Stimulated activated naive CD8-positive, alpha-beta T cell treated with anti-CD3 and anti-CD28 coated beads, Interleukin-15, amount 100 ng/mL, for 72 hours (primary cell): Measurements from ENCODE around the gene PKD1L1.
"Not testable (repeated sequence)": the region's sequence is repeated elsewhere in the genome, so short reads cannot be mapped to it uniquely, and the experiment has no call there.

ENCODE experiments used
- ATAC-seq: fragments of 150-1000 bp; cut with Tn5 transposase; 2 replicates; pipeline ENCODE4 v1.10.0; 2021; ENCODE audit warnings: mild to moderate bottlenecking, moderate library complexity
- DNase-seq, 2 donors: peaks; one replicate each; pipeline ENCODE4 v3.0.0; 2021 to 2022
- H3K27ac Mint-ChIP-seq, 2 donors: one replicate each; pipeline ENCODE4 v1.8.0; 2022; ENCODE audit warnings: mild to moderate bottlenecking in 2 of 2, mixed read lengths in 2 of 2, moderate library complexity in 2 of 2
- H3K27me3 Mint-ChIP-seq: one replicate; pipeline ENCODE4 v1.8.0; 2022; ENCODE audit warnings: mixed read lengths
- H3K4me1 Mint-ChIP-seq: one replicate; pipeline ENCODE4 v1.8.0; 2022; ENCODE audit warnings: mild to moderate bottlenecking, mixed read lengths
- H3K4me3 Mint-ChIP-seq, 2 donors: one replicate each; pipeline ENCODE4 v1.8.0; 2022; ENCODE audit warnings: mild to moderate bottlenecking in 2 of 2, mixed read lengths in 2 of 2, moderate library complexity in 1 of 2
- H3K9me3 Mint-ChIP-seq, 2 donors: one replicate each; pipeline ENCODE4 v1.8.0; 2022; ENCODE audit warnings: mixed read lengths in 2 of 2

Gene PKD1L1, protein sequence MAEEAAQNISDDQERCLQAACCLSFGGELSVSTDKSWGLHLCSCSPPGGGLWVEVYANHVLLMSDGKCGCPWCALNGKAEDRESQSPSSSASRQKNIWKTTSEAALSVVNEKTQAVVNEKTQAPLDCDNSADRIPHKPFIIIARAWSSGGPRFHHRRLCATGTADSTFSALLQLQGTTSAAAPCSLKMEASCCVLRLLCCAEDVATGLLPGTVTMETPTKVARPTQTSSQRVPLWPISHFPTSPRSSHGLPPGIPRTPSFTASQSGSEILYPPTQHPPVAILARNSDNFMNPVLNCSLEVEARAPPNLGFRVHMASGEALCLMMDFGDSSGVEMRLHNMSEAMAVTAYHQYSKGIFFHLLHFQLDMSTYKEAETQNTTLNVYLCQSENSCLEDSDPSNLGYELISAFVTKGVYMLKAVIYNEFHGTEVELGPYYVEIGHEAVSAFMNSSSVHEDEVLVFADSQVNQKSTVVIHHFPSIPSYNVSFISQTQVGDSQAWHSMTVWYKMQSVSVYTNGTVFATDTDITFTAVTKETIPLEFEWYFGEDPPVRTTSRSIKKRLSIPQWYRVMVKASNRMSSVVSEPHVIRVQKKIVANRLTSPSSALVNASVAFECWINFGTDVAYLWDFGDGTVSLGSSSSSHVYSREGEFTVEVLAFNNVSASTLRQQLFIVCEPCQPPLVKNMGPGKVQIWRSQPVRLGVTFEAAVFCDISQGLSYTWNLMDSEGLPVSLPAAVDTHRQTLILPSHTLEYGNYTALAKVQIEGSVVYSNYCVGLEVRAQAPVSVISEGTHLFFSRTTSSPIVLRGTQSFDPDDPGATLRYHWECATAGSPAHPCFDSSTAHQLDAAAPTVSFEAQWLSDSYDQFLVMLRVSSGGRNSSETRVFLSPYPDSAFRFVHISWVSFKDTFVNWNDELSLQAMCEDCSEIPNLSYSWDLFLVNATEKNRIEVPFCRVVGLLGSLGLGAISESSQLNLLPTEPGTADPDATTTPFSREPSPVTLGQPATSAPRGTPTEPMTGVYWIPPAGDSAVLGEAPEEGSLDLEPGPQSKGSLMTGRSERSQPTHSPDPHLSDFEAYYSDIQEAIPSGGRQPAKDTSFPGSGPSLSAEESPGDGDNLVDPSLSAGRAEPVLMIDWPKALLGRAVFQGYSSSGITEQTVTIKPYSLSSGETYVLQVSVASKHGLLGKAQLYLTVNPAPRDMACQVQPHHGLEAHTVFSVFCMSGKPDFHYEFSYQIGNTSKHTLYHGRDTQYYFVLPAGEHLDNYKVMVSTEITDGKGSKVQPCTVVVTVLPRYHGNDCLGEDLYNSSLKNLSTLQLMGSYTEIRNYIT (N-terminal part only)

DNA sequence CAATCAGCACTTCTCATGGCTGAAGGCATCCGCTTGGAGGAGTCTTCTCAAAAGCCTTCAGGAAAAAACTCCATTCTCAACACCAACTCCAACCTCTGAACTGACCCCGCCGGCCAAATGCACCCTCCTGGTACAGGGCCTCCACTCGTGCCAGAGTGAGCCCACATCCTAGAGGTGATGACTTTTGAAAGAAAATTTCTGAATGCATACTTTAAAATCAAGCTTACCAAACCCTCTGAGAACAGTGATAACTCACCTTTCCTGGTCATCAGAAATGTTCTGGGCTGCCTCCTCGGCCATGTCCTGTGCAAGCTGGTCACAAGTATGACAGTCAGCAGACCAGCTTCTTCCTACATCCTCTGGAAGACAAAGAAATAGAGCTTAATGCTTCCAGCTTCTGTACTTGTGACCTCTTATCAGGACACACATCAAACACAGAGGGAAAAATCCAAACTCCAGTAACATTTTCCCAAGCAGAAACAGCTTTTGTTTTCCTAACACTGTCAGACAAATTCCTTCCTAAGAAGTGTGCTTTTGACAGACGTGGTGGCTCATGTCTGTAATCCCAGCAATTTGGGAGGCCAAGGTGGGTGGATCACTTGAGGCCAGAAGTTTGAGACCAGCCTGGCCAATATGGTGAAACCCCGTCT lies at the start of gene PKD1L1:
TSS of gene PKD1L1 (minus strand) at position 326 of the 650 bp plus-strand sequence. CDS start at position 300, 26 bp downstream.
- no peak within 1 kb of the TSS for H3K4me3 Mint-ChIP-seq
- H3K27me3 Mint-ChIP-seq: no peaks in the 10 kb centered on the region
- H3K27ac Mint-ChIP-seq: no peak within 1 kb of the TSS
- DNase-seq (no peak), ATAC-seq (no peak)
- no peaks in the 10 kb centered on the region for H3K9me3 Mint-ChIP-seq
- no peaks in the 10 kb centered on the region for H3K4me1 Mint-ChIP-seq

DNA sequence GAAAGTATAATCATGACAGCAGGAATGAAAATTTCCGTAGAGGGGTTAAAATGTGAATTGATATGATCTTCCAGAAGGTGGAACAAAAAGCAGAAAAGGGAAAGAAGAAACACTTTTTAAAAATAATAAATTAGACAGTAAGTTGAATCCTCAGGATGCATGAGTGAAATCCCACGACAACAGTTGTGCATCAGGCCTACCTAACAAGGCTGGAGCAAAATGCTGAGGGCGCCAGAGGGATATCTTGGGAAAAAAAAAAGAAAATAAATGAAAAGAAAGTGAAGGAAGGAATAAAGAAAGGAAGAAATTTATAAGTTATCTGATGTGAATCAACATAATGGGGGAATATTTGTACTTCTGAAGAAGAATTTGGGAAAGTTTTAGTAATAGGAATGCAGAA lies 44.2 kb upstream of the PKD1L1 start:
- peaks cover 19% of the 10 kb centered on the region for H3K4me1 Mint-ChIP-seq
- peaks cover 11 to 13% of the 10 kb centered on the region in 2 donors for H3K9me3 Mint-ChIP-seq
- DNase-seq (no peak), ATAC-seq (no peak)
- H3K27me3 Mint-ChIP-seq: no peaks in the 10 kb centered on the region
- peak overlapping the region; percentile 93 to 94 for H3K4me3 Mint-ChIP-seq
- H3K27ac Mint-ChIP-seq: peak overlapping the region; percentile 90 to 96

DNA sequence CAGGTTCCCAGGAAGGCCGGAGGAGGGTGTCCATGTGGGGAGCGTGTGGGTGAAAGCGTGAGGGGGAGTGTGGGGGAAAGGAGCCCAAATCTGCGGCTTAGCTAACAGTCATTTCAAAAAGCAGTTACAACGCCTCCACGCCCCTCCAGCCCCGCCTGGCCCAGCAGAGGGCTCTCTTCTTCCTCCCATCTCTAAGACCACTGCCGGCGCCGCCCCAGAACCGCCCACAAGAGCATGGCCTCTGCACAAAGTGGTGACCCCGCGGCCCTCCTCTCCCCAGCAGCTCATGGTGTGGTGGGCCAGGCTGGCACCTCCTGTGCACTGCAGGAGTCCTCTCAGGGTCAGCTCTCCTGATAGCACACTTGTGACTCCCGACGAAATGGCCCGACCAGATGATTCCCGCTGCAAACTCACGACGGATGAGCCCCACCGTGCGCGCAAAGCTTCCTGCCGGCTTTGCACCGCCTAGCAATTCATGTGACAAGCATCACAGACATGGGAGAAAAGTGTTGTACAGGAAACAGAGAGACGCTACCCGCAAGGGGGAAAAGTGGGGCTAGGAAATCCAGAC lies 43.6 kb upstream of the PKD1L1 start:
- peak; percentile 82 to 90 for DNase-seq
- peaks cover 19% of the 10 kb centered on the region for H3K4me1 Mint-ChIP-seq
- H3K27ac Mint-ChIP-seq: peak overlapping the region; percentile 90 to 96
- peaks cover 11 to 13% of the 10 kb centered on the region in 2 donors for H3K9me3 Mint-ChIP-seq
- peak overlapping the region; percentile 93 to 94 for H3K4me3 Mint-ChIP-seq
- peak; percentile 98 for ATAC-seq
- no peaks in the 10 kb centered on the region for H3K27me3 Mint-ChIP-seq

DNA sequence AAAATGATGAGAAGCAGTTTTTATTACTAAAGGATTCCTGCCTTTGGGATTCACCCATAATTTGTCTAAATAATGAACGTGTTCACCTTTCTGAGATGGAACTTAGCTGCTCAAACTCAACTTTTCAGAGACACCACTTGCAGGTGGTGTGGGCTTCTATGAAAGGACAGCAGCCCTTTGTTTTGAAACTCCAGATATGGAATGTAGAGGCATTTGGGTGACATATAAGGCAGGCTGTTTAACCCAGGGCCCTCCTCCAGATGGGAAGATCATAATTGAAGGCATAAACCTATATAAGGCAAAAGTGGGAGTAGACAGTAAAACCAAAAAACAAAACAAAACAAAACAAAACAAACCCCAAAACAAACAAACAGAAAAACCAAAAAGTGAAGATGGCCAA lies 43.0 kb upstream of the PKD1L1 start:
- DNase-seq: no peak
- H3K27me3 Mint-ChIP-seq: no peaks in the 10 kb centered on the region

DNA sequence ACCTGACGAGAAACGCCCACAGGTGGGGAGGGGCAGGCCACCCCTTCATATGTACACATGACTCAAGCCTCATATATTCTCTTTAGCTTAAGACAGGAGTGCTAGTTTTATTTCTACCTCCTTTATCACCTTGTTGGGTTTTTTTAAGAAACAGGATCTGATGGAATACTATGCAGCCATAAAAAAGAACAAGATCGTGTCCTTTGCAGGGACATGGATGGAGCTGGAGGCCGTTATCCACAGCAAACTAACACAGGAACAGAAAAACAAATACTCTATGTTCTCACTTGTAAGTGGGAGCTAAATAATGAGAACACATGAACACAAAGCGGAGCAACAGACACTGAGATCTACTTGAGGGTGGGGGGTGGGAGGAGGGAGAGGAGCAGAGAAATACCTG lies 42.3 kb upstream of the PKD1L1 start:
- H3K27ac Mint-ChIP-seq: no peak overlapping the region
- H3K27me3 Mint-ChIP-seq: no peaks in the 10 kb centered on the region
- peaks cover 19% of the 10 kb centered on the region for H3K4me1 Mint-ChIP-seq
- no peak for DNase-seq
- H3K4me3 Mint-ChIP-seq: no peak overlapping the region
- ATAC-seq: no peak
- H3K9me3 Mint-ChIP-seq: peaks cover 11 to 13% of the 10 kb centered on the region in 2 donors

More for the DNA sequence above, 43.0 kb upstream of the PKD1L1 start:
- Mint-ChIP-seq H3K9me3 (peaks cover 11 to 13% of the 10 kb centered on the region in 2 donors), H3K4me3 (peak overlapping the region; percentile 93 to 94), H3K4me1 (peaks cover 19% of the 10 kb centered on the region), H3K27ac (peak overlapping the region in 1 of 2 donors; percentile 90)
- no peak for ATAC-seq

DNA sequence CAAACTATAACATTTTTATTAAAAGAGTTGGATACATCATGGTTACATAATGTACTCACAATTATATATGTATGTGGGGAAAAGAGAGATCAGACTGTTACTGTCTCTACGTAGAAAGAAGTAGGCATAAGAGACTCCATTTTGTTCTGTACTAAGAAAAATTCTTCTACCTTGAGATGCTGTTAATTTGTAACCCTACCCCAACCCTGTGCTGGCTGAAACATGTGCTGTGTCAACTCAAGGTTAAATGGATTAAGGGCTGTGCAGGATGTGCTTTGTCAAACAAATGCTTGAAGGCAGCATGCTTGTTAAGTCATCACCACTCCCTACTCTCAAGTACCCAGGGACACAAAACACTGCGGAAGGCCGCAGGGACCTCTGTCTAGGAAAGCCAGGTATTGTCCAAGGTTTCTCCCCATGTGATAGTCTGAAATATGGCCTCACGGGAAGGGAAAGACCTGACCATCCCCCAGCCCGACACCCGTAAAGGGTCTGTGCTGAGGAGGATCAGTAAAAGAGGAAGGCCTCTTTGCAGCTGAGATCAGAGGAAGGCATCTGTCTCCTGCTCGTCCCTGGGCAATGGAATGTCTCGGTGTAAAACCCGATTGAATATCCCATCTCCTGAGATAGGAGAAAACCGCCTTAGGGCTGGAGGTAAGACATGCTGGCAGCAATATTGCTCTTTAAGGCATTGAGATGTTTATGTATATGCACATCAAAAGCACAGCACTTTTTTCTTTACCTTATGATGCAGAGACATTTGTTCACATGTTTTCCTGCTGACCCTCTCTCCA lies 41.5 kb upstream of the PKD1L1 start:
- H3K4me1 Mint-ChIP-seq: peaks cover 19% of the 10 kb centered on the region
- H3K27me3 Mint-ChIP-seq, H3K9me3 Mint-ChIP-seq, H3K4me3 Mint-ChIP-seq, H3K27ac Mint-ChIP-seq, DNase-seq, ATAC-seq: not testable (repeated sequence)

DNA sequence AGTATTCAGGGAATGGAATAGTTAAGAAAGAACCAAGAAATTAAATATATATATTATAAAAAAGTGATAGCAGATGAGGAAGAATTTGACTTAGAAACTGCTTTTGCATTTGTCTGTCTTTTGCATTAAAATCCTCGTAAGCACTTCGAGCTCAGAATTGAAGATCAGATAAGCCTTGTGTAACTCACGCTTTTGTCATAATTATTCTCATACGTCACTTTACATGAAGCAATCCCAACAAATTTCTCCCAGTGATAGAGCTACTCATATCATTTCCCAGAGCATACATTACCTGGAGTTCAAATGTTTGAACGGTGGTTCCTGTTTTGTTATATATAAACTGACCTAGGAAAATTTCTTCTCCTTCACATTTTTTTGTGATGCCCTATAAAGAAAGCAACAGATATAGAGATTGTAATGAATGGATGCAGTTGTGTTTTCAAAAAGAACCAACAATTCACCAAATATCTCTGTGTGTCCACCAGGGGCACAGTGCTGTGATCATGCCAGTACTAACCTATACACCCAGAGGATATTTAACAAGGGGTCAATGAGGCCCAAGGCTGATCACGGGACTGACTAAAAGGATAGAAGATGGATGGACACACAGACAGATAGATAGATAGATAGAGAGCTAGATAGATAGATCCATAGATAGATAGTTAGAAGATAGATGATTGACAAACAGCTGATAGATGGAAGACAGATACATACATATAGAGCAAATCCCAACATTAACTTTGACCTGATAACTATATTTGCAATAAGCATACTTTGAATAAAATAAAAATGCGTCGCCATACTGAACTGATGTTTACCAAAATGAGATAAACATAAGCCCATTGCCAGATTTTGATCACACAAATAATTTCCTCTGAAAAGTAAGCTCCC lies 40.5 kb upstream of the PKD1L1 start:
- Mint-ChIP-seq H3K27me3 (no peaks in the 10 kb centered on the region), H3K4me1 (peaks cover 19% of the 10 kb centered on the region), H3K4me3 (no peak overlapping the region), H3K27ac (no peak overlapping the region), H3K9me3 (no peaks in the 10 kb centered on the region)
- DNase-seq: no peak
- no peak for ATAC-seq

DNA sequence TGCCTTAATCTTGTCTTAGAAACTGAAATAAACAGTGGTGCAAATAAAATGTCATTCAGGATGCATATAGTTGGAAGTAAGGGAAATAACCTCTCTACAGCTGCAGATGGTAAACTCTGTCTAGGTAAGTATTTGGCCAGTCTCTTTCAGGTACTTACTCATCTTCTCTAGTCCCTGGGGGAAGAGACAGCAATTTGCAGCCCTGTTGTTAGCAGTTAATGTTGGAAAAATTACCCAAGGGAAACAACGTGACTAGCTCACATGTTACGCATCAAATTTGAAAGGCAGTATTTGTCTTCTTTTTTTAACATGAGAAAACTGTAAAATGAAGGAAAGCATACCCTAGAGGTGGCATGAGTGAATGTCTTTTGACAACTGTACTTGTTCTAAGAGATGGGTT lies 34.3 kb upstream of the PKD1L1 start:
- Mint-ChIP-seq H3K27me3 (no peaks in the 10 kb centered on the region), H3K27ac (no peak overlapping the region), H3K4me3 (no peak overlapping the region), H3K4me1 (peaks cover 18% of the 10 kb centered on the region), H3K9me3 (no peaks in the 10 kb centered on the region)
- no peak for ATAC-seq
- DNase-seq: no peak

DNA sequence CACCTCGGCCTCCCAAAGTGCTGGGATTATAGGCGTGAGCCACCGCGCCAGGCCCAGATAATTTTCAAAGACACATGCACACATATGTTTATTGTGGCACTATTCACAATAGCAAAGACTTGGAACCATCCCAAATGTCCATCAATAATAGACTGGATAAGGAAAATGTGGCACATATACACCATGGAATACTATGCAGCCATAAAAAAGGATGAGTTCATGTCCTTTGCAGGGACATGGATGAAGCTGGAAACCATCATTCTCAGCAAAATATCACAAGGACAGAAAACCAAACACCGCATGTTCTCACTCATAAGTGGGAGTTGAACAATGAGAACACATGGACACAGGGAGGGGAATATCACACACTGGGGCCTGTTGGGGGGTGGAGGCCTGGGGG lies 32.4 kb upstream of the PKD1L1 start:
- ATAC-seq, H3K27me3 Mint-ChIP-seq, DNase-seq, H3K27ac Mint-ChIP-seq, H3K4me3 Mint-ChIP-seq, H3K9me3 Mint-ChIP-seq: not testable (repeated sequence)
- H3K4me1 Mint-ChIP-seq: peaks cover 27% of the 10 kb centered on the region

DNA sequence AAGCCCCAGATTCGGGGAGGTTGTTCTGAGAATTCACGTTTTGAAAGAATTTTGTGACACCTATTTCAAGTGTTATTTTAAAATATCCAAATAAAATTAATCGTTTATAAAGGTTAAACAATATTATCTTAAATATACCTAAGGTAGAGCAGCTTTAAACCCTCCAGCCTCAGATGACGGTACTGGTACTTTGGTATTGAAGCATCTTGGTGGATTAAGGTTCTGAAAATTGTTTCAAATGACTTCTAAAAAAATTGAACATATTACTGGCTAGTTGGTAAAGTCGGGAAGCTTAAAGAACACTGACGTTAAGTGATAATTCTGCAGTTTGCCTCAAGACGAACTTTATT lies 31.5 kb upstream of the PKD1L1 start:
- H3K27me3 Mint-ChIP-seq: no peaks in the 10 kb centered on the region
- H3K4me1 Mint-ChIP-seq: peaks cover 30% of the 10 kb centered on the region
- peak overlapping the region in 1 of 2 donors; percentile 20 for H3K27ac Mint-ChIP-seq
- ATAC-seq (no peak), DNase-seq (no peak)
- H3K4me3 Mint-ChIP-seq: peak overlapping the region; percentile 87 to 94
- H3K9me3 Mint-ChIP-seq: no peaks in the 10 kb centered on the region

DNA sequence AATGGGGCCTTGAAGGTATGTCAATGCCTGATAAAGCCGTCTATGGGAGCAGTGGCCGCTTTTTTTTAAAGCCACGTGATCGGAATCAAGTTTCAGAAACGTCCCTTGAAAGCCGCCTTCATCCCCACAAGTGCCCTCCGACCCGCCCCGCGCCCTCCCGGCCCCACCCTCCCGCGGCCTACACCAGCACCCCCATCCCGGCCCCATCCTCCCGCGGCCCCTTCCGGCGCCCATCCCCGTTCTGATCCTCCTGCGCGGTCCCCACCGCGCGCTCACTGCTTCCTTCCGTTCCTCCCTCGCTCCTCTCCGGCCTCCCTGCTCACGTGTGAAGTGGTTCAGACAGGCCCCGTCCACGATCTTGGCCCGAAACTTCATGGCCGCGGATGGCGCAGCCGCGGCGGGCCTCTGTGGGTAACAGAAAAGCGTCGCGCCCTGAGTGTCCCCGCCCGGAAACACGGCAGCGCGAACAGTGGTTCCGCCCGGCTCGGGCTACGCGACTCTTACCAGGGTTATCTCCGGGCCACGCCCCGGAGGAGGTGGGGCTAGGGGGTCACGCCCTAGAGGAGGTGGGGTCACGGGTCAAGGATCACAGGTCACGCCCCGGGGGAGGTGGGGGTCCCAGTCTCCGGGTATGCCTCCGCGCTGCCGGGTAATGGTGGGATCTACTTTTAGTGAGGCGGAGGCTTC lies 31.0 kb upstream of the PKD1L1 start, which contains the start of gene HUS1:
TSS of gene HUS1 (minus strand) at position 471 of the 687 bp plus-strand sequence. CDS start at position 375, 96 bp downstream.
- H3K27ac Mint-ChIP-seq: peak within 1 kb of the TSS; percentile 96 to 99
- no peaks in the 10 kb centered on the region for H3K27me3 Mint-ChIP-seq
- ATAC-seq: peak; percentile 98
- peaks cover 35% of the 10 kb centered on the region for H3K4me1 Mint-ChIP-seq
- DNase-seq: peak; percentile 91 to 97
- H3K4me3 Mint-ChIP-seq: peak within 1 kb of the TSS; percentile 87 to 94
- H3K9me3 Mint-ChIP-seq: no peaks in the 10 kb centered on the region

DNA sequence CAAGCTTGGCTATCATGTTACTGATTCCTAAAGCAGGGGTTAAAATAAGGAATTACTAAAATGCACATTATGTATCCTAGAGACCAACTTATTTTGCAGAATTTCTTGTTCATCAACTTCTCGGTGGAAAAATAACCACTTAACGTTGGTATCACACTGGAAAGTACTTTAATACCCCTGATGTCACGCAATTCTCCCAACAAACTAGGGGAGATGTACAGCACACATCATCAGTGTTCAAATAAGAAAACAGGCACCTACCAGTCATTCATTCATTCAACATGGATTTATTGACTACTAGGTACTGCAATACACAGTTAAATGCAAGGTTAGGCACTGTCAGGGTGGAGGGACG lies 30.5 kb upstream of the PKD1L1 start:
- peak overlapping the region; percentile 87 to 94 for H3K4me3 Mint-ChIP-seq
- no peaks in the 10 kb centered on the region for H3K9me3 Mint-ChIP-seq
- H3K27ac Mint-ChIP-seq: peak overlapping the region; percentile 96 to 99
- ATAC-seq: no peak
- peaks cover 40% of the 10 kb centered on the region for H3K4me1 Mint-ChIP-seq
- H3K27me3 Mint-ChIP-seq: no peaks in the 10 kb centered on the region
- DNase-seq: no peak
